HG02981 (cell line): ENCODE data around the gene FUCA1.
"Not testable (repeated sequence)": the region's sequence is repeated elsewhere in the genome, so short reads cannot be mapped to it uniquely, and the experiment has no call there.

Source experiments
- ATAC-seq: cut with Tn5 transposase; IDR thresholded peaks from one replicate; pipeline ENCODE4 v1.9.1; 2021; ENCODE audit warnings: mild to moderate bottlenecking, moderate library complexity; ENCODE audit not compliant: unreplicated experiment

The FUCA1 gene

GRCh38 chr1:23803674-23804073 is 64.4 kb downstream of the FUCA1 start:
- ATAC-seq, result no peak

- not testable (repeated sequence) for ATAC-seq
These were observed 65.2 kb downstream of the FUCA1 start for GRCh38 chr1:23802809-23803342.

GRCh38 chr1:23801876-23802275 is 66.2 kb downstream of the FUCA1 start:
- ATAC-seq, result no peak

GRCh38 chr1:23801338-23801748 is 66.7 kb downstream of the FUCA1 start:
- no peak for ATAC-seq

GRCh38 chr1:23800400-23801337 is 67.4 kb downstream of the FUCA1 start, which contains the start of gene GALE:
GALE (minus strand) TSS chr1:23800754; CDS start chr1:23799007, 1,747 bp downstream.
- ATAC-seq, result peak; percentile 77

- no peak for ATAC-seq
These were observed 68.3 kb downstream of the FUCA1 start for GRCh38 chr1:23799570-23800399.

- no peak for ATAC-seq
These were observed 68.9 kb downstream of the FUCA1 start for GRCh38 chr1:23799255-23799569.

GRCh38 chr1:23798662-23799142 is 69.4 kb downstream of the FUCA1 start:
- no peak for ATAC-seq

- no peak for ATAC-seq
These were observed 70.3 kb downstream of the FUCA1 start for GRCh38 chr1:23797478-23798448.

- no peak for ATAC-seq
These were observed 71.4 kb downstream of the FUCA1 start for GRCh38 chr1:23796466-23797271.

- ATAC-seq, result no peak
These were observed 72.2 kb downstream of the FUCA1 start for GRCh38 chr1:23795676-23796465.
